ENCODE measurements around the gene UFL1. TPM values are rescaled to one million over a fixed set of nuclear protein-coding genes. Genes with fewer than 3 reads are reported as not detected.

UFL1 gene
- total RNA-seq, 3 donors from 2014 or later (not counting 1 experiment from before 2014, with no cell fraction given), result 18.4 to 20.7 (median 19.0) TPM

DNA sequence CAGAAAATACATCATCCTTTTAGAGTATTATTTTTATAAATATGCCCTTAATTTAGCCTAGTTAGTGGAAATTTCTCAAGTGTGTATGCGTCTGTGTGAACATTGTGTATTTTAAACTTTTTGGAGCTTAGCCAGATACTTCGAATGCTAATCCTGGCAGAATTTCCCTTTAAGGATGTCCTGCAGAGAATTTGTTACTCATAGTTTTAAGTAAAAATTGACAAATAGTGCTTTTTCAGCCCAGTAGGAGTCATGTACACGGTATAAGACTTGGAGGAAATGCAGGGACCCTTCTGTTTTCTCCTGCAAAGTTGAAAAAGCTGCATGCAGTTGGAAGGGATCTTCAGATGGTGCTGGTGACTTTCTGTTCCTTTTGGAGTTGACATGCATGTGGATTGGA is 41.3 kb downstream of the UFL1 start, which contains the start of gene FHL5:
TSS of gene FHL5 (plus strand) at position 243 of the 400 bp plus-strand sequence. CDS start 40,486 bp downstream, outside the sequence.
- WGBS (ENCODE audit: insufficient coverage), result 38% methylated on average over 3 of the region's 3 CpGs
- TF ChIP-seq, protein P1, sequence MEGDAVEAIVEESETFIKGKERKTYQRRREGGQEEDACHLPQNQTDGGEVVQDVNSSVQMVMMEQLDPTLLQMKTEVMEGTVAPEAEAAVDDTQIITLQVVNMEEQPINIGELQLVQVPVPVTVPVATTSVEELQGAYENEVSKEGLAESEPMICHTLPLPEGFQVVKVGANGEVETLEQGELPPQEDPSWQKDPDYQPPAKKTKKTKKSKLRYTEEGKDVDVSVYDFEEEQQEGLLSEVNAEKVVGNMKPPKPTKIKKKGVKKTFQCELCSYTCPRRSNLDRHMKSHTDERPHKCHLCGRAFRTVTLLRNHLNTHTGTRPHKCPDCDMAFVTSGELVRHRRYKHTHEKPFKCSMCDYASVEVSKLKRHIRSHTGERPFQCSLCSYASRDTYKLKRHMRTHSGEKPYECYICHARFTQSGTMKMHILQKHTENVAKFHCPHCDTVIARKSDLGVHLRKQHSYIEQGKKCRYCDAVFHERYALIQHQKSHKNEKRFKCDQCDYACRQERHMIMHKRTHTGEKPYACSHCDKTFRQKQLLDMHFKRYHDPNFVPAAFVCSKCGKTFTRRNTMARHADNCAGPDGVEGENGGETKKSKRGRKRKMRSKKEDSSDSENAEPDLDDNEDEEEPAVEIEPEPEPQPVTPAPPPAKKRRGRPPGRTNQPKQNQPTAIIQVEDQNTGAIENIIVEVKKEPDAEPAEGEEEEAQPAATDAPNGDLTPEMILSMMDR (IDR thresholded peaks at IDR 0.05), result no peak

DNA sequence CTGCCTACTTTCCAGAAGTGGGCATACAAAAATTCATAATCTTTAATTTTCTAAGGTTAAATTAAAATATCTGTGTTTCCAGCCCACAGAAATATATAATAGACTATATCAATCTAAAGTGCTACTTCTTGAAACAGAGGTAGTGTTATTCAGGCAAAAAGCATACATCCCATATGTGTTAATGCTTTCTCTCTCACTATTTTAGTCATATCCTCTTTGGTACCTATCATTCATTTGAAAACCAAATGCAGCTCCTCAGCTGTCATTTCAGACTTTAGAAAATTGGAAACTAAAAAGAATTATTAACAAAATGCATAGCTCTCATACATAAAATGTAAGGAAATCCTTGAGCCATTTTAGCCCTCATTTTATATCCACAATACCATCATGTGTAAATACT is 42.2 kb downstream of the UFL1 start:
- intact Hi-C loops (cut with micrococcal nuclease), result no loop called here
- TF ChIP-seq, protein P1 (IDR thresholded peaks at IDR 0.05), result no peak
- no peaks in the 10 kb centered on the region for H3K36me3 Mint-ChIP-seq
- Histone ChIP-seq H3K36me3 (ENCODE audit: control insufficient read depth, insufficient read depth, low read length) (no peaks in the 10 kb centered on the region), H3K4me3 (ENCODE audit: low read length) (no peak overlapping the region), H3K4me1 (ENCODE audit: control insufficient read depth, insufficient read depth, low read length) (no peaks in the 10 kb centered on the region), H3K27me3 (ENCODE audit: control insufficient read depth, insufficient read depth, low read length) (no peaks in the 10 kb centered on the region), H3K27ac (ENCODE audit: low read length) (no peak overlapping the region), H3K9me3 (ENCODE audit: control insufficient read depth, insufficient read depth, low read length) (no peaks in the 10 kb centered on the region)
- no peak for DNase-seq
- H3K4me1 Mint-ChIP-seq, result no peaks in the 10 kb centered on the region
- ATAC-seq, result no peak
- H3K27ac Mint-ChIP-seq, result no peak overlapping the region
- no peak overlapping the region for H3K4me3 Mint-ChIP-seq
- peaks cover under 1 to 13% of the 10 kb centered on the region in 2 donors for H3K27me3 Mint-ChIP-seq (ENCODE audit: low read depth in 2 of 2)
- H3K9me3 Mint-ChIP-seq, result peaks cover 2% of the 10 kb centered on the region in 2 donors

More for the DNA sequence above, 41.3 kb downstream of the UFL1 start, which contains the start of gene FHL5:
- Mint-ChIP-seq H3K4me3 (no peak within 1 kb of the TSS), H3K4me1 (no peaks in the 10 kb centered on the region), H3K27me3 (ENCODE audit: low read depth in 2 of 2) (peaks cover 0 to 12% of the 10 kb centered on the region in 2 donors), H3K36me3 (no peaks in the 10 kb centered on the region), H3K27ac (no peak within 1 kb of the TSS), H3K9me3 (peaks cover 0 to 2% of the 10 kb centered on the region in 2 donors)
- no peaks in the 10 kb centered on the region for H3K27me3 ChIP-seq (ENCODE audit: control insufficient read depth, insufficient read depth, low read length)
- H3K9me3 ChIP-seq (ENCODE audit: control insufficient read depth, insufficient read depth, low read length), result no peaks in the 10 kb centered on the region
- no peak within 1 kb of the TSS for H3K4me3 ChIP-seq (ENCODE audit: low read length)
- H3K36me3 ChIP-seq (ENCODE audit: control insufficient read depth, insufficient read depth, low read length), result no peaks in the 10 kb centered on the region
- no peaks in the 10 kb centered on the region for H3K4me1 ChIP-seq (ENCODE audit: control insufficient read depth, insufficient read depth, low read length)
- intact Hi-C loops (cut with micrococcal nuclease), result no loop called here
- DNase-seq, result no peak
- H3K27ac ChIP-seq (ENCODE audit: low read length), result no peak within 1 kb of the TSS
- no peak for ATAC-seq

DNA sequence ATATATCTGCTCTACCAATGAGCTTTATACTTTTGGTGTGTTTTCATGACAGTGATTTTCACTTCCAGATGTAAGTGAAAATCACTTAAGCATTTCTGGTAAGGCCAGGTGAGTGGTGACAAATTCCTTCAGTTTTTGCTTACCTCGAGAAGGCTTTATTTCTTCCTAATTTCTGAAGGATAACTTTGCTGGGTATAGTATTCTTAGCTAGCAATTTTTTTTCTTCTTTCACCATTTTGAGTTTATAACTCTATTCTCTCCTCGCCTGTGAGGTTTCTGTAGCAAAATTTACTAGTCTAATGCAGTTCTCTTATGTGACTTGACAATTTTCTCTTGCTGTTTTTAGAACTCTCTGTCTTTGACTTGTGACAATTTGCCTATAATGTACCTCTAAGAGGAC is 48.4 kb downstream of the UFL1 start:
- Mint-ChIP-seq H3K27me3 (ENCODE audit: low read depth in 2 of 2) (peaks cover 5 to 10% of the 10 kb centered on the region in 2 donors), H3K27ac (no peak overlapping the region), H3K36me3 (peaks cover 23% of the 10 kb centered on the region), H3K9me3 (peaks cover 9 to 18% of the 10 kb centered on the region in 2 donors), H3K4me3 (no peak overlapping the region), H3K4me1 (no peaks in the 10 kb centered on the region)
- DNase-seq, result no peak
- H3K4me1 ChIP-seq (ENCODE audit: control insufficient read depth, insufficient read depth, low read length), result no peaks in the 10 kb centered on the region
- no peak overlapping the region for H3K27ac ChIP-seq (ENCODE audit: low read length)
- H3K27me3 ChIP-seq (ENCODE audit: control insufficient read depth, insufficient read depth, low read length), result no peaks in the 10 kb centered on the region
- intact Hi-C loops (cut with micrococcal nuclease), result no loop called here
- H3K9me3 ChIP-seq (ENCODE audit: control insufficient read depth, insufficient read depth, low read length), result peaks cover 13% of the 10 kb centered on the region
- H3K4me3 ChIP-seq (ENCODE audit: low read length), result no peak overlapping the region
- WGBS (ENCODE audit: insufficient coverage), result 93% methylated on average over 2 of the region's 2 CpGs
- TF ChIP-seq, protein P1 (IDR thresholded peaks at IDR 0.05), result no peak
- no peak for ATAC-seq
- no peaks in the 10 kb centered on the region for H3K36me3 ChIP-seq (ENCODE audit: control insufficient read depth, insufficient read depth, low read length)

DNA sequence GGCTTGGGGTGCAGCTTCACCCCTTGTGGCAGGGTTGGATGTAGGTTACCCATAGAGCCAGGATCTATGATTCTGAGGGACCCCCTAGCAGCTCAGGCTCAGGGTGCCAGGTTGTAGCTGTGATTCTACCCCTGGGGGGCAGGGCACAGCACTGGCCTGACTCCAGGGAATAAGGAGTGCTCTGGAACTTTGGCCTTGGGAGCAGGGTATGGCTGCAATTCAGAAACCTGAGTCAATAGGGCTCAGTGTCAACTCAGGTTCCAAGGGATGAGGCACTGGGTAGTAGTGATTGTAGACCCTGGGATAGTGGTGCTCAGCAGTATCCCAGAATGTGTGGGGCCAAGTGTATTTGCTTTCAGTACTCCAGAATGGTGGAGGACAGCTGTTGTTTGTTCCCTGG is 49.9 kb downstream of the UFL1 start:
- no peaks in the 10 kb centered on the region for H3K36me3 ChIP-seq (ENCODE audit: control insufficient read depth, insufficient read depth, low read length)
- peaks cover 7 to 18% of the 10 kb centered on the region in 2 donors for H3K9me3 Mint-ChIP-seq
- H3K9me3 ChIP-seq (ENCODE audit: control insufficient read depth, insufficient read depth, low read length), result peaks cover 13% of the 10 kb centered on the region
- H3K4me3 Mint-ChIP-seq, result no peak overlapping the region
- H3K4me1 Mint-ChIP-seq, result no peaks in the 10 kb centered on the region
- peaks cover 23% of the 10 kb centered on the region for H3K36me3 Mint-ChIP-seq
- peak in 1 of 3 donors; percentile 14 for ATAC-seq
- DNase-seq, result no peak
- no peaks in the 10 kb centered on the region for H3K4me1 ChIP-seq (ENCODE audit: control insufficient read depth, insufficient read depth, low read length)
- H3K27ac ChIP-seq (ENCODE audit: low read length), result no peak overlapping the region
- TF ChIP-seq, protein P1 (IDR thresholded peaks at IDR 0.05), result no peak
- H3K27me3 ChIP-seq (ENCODE audit: control insufficient read depth, insufficient read depth, low read length), result no peaks in the 10 kb centered on the region
- intact Hi-C loops (cut with micrococcal nuclease), result no loop called here
- no peak overlapping the region for H3K4me3 ChIP-seq (ENCODE audit: low read length)
- peaks cover 5 to 9% of the 10 kb centered on the region in 2 donors for H3K27me3 Mint-ChIP-seq (ENCODE audit: low read depth in 2 of 2)
- H3K27ac Mint-ChIP-seq, result no peak overlapping the region

Measured in natural killer cell (primary cell).